C4-2B (cell line): ENCODE results near the gene GNPTAB.

Experiments
- ZFX ChIP-seq: fragments of 450-650 bp; IDR thresholded peaks from 2 replicates; pipeline ENCODE4 v1.6.1; 2017
- TF ChIP-seq, protein P1 (sequence below): fragments of 450-650 bp; conservative IDR thresholded peaks from 2 replicates; pipeline ENCODE4 v1.5.1; 2017; ENCODE audit warnings: mild to moderate bottlenecking

DNA sequence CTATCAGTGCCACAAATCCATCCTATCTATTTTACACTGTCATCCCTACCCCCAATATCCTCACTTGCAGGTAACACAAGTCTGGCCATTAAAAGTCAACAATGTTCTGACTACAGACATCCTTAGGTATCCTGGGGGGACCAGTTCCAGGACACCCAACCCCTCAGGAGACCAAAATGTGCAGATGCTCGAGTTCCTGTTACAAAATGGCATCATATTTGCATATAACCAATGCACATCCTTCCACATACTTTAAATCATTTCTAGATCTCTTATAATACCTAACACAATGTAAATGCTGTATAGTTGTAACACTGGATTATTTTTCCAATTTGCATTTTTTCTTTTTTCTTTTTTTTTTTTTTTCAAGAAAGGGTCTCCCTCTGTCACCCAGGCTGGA lies 98.4 kb downstream of the GNPTAB start:
- TF ChIP-seq, protein P1, sequence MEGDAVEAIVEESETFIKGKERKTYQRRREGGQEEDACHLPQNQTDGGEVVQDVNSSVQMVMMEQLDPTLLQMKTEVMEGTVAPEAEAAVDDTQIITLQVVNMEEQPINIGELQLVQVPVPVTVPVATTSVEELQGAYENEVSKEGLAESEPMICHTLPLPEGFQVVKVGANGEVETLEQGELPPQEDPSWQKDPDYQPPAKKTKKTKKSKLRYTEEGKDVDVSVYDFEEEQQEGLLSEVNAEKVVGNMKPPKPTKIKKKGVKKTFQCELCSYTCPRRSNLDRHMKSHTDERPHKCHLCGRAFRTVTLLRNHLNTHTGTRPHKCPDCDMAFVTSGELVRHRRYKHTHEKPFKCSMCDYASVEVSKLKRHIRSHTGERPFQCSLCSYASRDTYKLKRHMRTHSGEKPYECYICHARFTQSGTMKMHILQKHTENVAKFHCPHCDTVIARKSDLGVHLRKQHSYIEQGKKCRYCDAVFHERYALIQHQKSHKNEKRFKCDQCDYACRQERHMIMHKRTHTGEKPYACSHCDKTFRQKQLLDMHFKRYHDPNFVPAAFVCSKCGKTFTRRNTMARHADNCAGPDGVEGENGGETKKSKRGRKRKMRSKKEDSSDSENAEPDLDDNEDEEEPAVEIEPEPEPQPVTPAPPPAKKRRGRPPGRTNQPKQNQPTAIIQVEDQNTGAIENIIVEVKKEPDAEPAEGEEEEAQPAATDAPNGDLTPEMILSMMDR = no peak
- TF ChIP-seq ZFX = no peak
